Measurements from ENCODE around the gene DEPDC5.

Gene DEPDC5

DNA sequence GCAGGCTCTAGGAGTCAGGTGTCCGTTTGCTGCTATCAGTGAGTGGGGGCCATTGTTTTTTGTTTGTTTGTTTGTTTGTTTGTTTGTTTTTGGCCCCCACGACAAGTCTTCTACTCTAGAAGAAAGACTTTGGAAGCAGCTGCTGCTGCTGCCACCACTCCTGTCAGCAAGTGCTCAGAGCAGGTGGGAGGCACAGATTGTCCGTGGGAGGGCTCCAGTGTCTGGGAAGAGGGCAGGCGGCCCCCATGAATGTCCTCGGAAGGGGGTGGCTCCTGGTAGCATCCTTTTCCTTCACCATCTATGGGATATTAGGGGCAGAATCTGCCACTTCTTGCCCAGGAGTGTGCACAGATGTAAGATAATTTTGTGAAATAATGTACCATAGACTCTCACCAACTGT lies 152.8 kb downstream of the DEPDC5 start:
- TF ChIP-seq, protein P1, sequence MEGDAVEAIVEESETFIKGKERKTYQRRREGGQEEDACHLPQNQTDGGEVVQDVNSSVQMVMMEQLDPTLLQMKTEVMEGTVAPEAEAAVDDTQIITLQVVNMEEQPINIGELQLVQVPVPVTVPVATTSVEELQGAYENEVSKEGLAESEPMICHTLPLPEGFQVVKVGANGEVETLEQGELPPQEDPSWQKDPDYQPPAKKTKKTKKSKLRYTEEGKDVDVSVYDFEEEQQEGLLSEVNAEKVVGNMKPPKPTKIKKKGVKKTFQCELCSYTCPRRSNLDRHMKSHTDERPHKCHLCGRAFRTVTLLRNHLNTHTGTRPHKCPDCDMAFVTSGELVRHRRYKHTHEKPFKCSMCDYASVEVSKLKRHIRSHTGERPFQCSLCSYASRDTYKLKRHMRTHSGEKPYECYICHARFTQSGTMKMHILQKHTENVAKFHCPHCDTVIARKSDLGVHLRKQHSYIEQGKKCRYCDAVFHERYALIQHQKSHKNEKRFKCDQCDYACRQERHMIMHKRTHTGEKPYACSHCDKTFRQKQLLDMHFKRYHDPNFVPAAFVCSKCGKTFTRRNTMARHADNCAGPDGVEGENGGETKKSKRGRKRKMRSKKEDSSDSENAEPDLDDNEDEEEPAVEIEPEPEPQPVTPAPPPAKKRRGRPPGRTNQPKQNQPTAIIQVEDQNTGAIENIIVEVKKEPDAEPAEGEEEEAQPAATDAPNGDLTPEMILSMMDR (IDR thresholded peaks at IDR 0.05; ENCODE audit: insufficient read depth, low read length, poor library complexity, severe bottlenecking) = no peak
- H3K4me3 ChIP-seq (replicated peaks; ENCODE audit: low read depth, low read length) = no peak overlapping the region
- DNase-seq (ENCODE audit: extremely low read depth, insufficient read length) = no peak
- H3K27me3 ChIP-seq (replicated peaks; ENCODE audit: control insufficient read depth, insufficient read depth, low read length) = no peaks in the 10 kb centered on the region
- peaks cover 15% of the 10 kb centered on the region for H3K36me3 ChIP-seq (ENCODE audit: control insufficient read depth, insufficient read depth, low read length)

- no peak overlapping the region for H3K4me3 ChIP-seq (replicated peaks; ENCODE audit: low read depth, low read length)
- peaks cover 10% of the 10 kb centered on the region for H3K36me3 ChIP-seq (ENCODE audit: control insufficient read depth, insufficient read depth, low read length)
- H3K27me3 ChIP-seq (replicated peaks; ENCODE audit: control insufficient read depth, insufficient read depth, low read length) = no peaks in the 10 kb centered on the region
- TF ChIP-seq, protein P1 (IDR thresholded peaks at IDR 0.05; ENCODE audit: insufficient read depth, low read length, poor library complexity, severe bottlenecking) = no peak
- no peak for DNase-seq (ENCODE audit: extremely low read depth, insufficient read length)
Measured at GRCh38 chr22:31909977-31910376, 156.2 kb downstream of the DEPDC5 start.

- H3K4me3 ChIP-seq (replicated peaks; ENCODE audit: low read depth, low read length) = no peak overlapping the region
- peaks cover 6% of the 10 kb centered on the region for H3K36me3 ChIP-seq (ENCODE audit: control insufficient read depth, insufficient read depth, low read length)
- TF ChIP-seq, protein P1 (IDR thresholded peaks at IDR 0.05; ENCODE audit: insufficient read depth, low read length, poor library complexity, severe bottlenecking) = no peak
- no peak for DNase-seq (ENCODE audit: extremely low read depth, insufficient read length)
- no peaks in the 10 kb centered on the region for H3K27me3 ChIP-seq (replicated peaks; ENCODE audit: control insufficient read depth, insufficient read depth, low read length)
Measured at GRCh38 chr22:31911565-31912406, 158.0 kb downstream of the DEPDC5 start.

- no peak overlapping the region for H3K4me3 ChIP-seq (replicated peaks; ENCODE audit: low read depth, low read length)
- DNase-seq (ENCODE audit: extremely low read depth, insufficient read length) = no peak
- H3K36me3 ChIP-seq (ENCODE audit: control insufficient read depth, insufficient read depth, low read length) = peaks cover 6% of the 10 kb centered on the region
- TF ChIP-seq, protein P1 (IDR thresholded peaks at IDR 0.05; ENCODE audit: insufficient read depth, low read length, poor library complexity, severe bottlenecking) = no peak
- H3K27me3 ChIP-seq (replicated peaks; ENCODE audit: control insufficient read depth, insufficient read depth, low read length) = no peaks in the 10 kb centered on the region
Measured at GRCh38 chr22:31912407-31912743, 158.6 kb downstream of the DEPDC5 start.

DNA sequence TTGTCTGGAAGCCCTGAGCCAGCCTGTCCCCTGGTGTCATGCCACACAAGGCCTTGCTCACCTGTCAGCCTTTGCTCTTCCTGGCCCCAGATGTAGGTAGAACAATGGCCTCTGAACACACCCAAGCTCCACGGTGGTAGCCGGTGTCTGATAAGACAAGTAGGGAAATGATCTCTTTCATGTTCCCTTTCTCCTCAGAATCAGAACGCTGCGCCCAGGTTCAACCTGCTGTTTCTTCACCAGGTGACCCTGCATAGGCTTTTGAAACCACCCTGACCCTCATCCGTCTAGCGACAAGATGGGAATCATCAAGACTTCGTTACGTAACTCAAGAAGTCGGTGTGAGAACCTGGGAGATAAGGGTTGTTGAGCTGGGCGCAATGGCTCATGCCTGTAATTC lies 161.8 kb downstream of the DEPDC5 start:
- DNase-seq (ENCODE audit: extremely low read depth, insufficient read length) = no peak
- Histone ChIP-seq H3K27me3 (replicated peaks; ENCODE audit: control insufficient read depth, insufficient read depth, low read length) (no peaks in the 10 kb centered on the region), H3K36me3 (ENCODE audit: control insufficient read depth, insufficient read depth, low read length) (peaks cover 1% of the 10 kb centered on the region; the same call in 1 of the 2 replicates), H3K4me3 (replicated peaks; ENCODE audit: low read depth, low read length) (no peak overlapping the region)
- TF ChIP-seq, protein P1 (IDR thresholded peaks at IDR 0.05; ENCODE audit: insufficient read depth, low read length, poor library complexity, severe bottlenecking) = no peak
